Measurements from ENCODE around the gene CELF5.

The CELF5 gene

GRCh38 chr19:3243819-3244700 is 19.6 kb downstream of the CELF5 start:
- TF ChIP-seq FOXM1 (IDR thresholded peaks at IDR 0.05; ENCODE audit: borderline replicate concordance, low read depth) (no peak), CREB1 (IDR thresholded peaks at IDR 0.05; ENCODE audit: low read depth) (no peak), MAX (IDR thresholded peaks at IDR 0.05) (peak; percentile 33; the same call in 1 of the 2 replicates), TEAD4 (IDR thresholded peaks at IDR 0.05) (no peak), TCF12 (IDR thresholded peaks at IDR 0.05; ENCODE audit: low read depth) (no peak), EGR1 (IDR thresholded peaks at IDR 0.05) (no peak), ZBTB7A (IDR thresholded peaks at IDR 0.05; ENCODE audit: low read depth) (no peak), EP300 (IDR thresholded peaks at IDR 0.05; ENCODE audit: borderline replicate concordance) (no peak), RAD21 (IDR thresholded peaks at IDR 0.05; ENCODE audit: low read depth) (no peak), TAF1 (IDR thresholded peaks at IDR 0.05; ENCODE audit: low read depth) (no peak), NFIC (IDR thresholded peaks at IDR 0.05) (no peak), CEBPB (IDR thresholded peaks at IDR 0.05) (no peak), YY1 (IDR thresholded peaks at IDR 0.05; ENCODE audit: low read depth) (no peak)
- TF ChIP-seq, protein P1, sequence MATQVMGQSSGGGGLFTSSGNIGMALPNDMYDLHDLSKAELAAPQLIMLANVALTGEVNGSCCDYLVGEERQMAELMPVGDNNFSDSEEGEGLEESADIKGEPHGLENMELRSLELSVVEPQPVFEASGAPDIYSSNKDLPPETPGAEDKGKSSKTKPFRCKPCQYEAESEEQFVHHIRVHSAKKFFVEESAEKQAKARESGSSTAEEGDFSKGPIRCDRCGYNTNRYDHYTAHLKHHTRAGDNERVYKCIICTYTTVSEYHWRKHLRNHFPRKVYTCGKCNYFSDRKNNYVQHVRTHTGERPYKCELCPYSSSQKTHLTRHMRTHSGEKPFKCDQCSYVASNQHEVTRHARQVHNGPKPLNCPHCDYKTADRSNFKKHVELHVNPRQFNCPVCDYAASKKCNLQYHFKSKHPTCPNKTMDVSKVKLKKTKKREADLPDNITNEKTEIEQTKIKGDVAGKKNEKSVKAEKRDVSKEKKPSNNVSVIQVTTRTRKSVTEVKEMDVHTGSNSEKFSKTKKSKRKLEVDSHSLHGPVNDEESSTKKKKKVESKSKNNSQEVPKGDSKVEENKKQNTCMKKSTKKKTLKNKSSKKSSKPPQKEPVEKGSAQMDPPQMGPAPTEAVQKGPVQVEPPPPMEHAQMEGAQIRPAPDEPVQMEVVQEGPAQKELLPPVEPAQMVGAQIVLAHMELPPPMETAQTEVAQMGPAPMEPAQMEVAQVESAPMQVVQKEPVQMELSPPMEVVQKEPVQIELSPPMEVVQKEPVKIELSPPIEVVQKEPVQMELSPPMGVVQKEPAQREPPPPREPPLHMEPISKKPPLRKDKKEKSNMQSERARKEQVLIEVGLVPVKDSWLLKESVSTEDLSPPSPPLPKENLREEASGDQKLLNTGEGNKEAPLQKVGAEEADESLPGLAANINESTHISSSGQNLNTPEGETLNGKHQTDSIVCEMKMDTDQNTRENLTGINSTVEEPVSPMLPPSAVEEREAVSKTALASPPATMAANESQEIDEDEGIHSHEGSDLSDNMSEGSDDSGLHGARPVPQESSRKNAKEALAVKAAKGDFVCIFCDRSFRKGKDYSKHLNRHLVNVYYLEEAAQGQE (IDR thresholded peaks at IDR 0.05; ENCODE audit: low read depth): peak; percentile 96
- TF ChIP-seq, protein P2, sequence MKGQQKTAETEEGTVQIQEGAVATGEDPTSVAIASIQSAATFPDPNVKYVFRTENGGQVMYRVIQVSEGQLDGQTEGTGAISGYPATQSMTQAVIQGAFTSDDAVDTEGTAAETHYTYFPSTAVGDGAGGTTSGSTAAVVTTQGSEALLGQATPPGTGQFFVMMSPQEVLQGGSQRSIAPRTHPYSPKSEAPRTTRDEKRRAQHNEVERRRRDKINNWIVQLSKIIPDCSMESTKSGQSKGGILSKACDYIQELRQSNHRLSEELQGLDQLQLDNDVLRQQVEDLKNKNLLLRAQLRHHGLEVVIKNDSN (IDR thresholded peaks at IDR 0.05): no peak

DNA sequence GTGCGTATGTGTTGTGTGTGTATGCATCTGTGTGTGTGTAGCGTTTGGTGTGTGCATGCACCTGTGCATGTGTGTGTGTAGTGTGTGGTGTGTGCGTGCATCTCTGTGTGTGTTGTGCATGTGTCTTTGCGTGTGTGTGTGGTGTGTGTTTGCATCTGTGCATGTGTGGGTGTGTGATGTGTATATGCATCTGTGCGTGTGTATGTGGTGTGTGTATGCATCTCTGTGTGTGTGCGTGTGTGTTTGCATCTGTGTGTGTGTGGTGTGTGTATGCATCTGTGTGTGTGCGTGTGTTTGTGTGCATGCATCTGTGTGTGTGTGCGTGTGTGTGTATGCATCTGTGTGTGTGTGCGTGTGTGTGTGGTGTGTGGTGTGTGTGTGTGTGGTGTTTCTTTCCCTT is 20.6 kb downstream of the CELF5 start:
- no peak for TF ChIP-seq EGR1 (IDR thresholded peaks at IDR 0.05)
- no peak for TF ChIP-seq EP300 (IDR thresholded peaks at IDR 0.05; ENCODE audit: borderline replicate concordance)
- TF ChIP-seq MAX (IDR thresholded peaks at IDR 0.05): no peak
- TF ChIP-seq TAF1 (IDR thresholded peaks at IDR 0.05; ENCODE audit: low read depth): no peak
- no peak for TF ChIP-seq TCF12 (IDR thresholded peaks at IDR 0.05; ENCODE audit: low read depth)
- TF ChIP-seq YY1 (IDR thresholded peaks at IDR 0.05; ENCODE audit: low read depth): no peak
- TF ChIP-seq, protein P2 (IDR thresholded peaks at IDR 0.05): no peak
- no peak for TF ChIP-seq CREB1 (IDR thresholded peaks at IDR 0.05; ENCODE audit: low read depth)
- no peak for TF ChIP-seq FOXM1 (IDR thresholded peaks at IDR 0.05; ENCODE audit: borderline replicate concordance, low read depth)
- TF ChIP-seq NFIC (IDR thresholded peaks at IDR 0.05): no peak
- no peak for TF ChIP-seq CEBPB (IDR thresholded peaks at IDR 0.05)
- TF ChIP-seq ZBTB7A (IDR thresholded peaks at IDR 0.05; ENCODE audit: low read depth): no peak
- no peak for TF ChIP-seq RAD21 (IDR thresholded peaks at IDR 0.05; ENCODE audit: low read depth)
- TF ChIP-seq, protein P1 (IDR thresholded peaks at IDR 0.05; ENCODE audit: low read depth): no peak
- no peak for TF ChIP-seq TEAD4 (IDR thresholded peaks at IDR 0.05)

DNA sequence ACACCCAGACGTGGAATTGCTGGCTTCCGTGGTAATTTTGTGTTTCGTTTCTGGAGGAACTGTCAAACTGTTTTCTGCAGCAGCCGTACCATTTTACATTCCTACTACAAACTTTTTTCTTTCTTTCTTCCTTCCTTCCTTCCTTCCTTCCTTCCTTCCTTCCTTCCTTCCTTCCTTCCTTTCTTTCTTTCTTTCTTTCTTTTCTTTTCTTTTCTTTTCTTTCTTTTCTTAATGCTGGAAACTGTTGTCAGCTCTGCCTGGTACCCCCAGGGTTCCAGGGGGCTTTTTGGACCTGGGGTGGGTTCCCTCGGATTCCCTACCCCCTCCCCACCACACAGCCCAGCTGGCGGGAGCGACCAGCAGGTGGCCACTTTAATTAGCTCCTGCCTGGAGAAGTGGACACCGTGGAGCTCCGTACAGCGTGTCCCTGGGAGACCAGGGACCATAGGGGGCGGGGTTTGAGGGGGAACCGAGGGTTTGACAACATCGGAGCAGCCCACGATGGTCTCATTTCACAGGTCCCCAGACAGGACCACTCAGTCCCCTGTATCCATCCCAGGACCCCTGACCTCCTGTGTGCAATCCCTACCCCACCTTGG is 24.4 kb downstream of the CELF5 start:
- TF ChIP-seq MAX (IDR thresholded peaks at IDR 0.05) (no peak), ZBTB7A (IDR thresholded peaks at IDR 0.05; ENCODE audit: low read depth) (no peak), NFIC (IDR thresholded peaks at IDR 0.05) (no peak), EP300 (IDR thresholded peaks at IDR 0.05; ENCODE audit: borderline replicate concordance) (no peak), TCF12 (IDR thresholded peaks at IDR 0.05; ENCODE audit: low read depth) (no peak), YY1 (IDR thresholded peaks at IDR 0.05; ENCODE audit: low read depth) (no peak), EGR1 (IDR thresholded peaks at IDR 0.05) (no peak), CEBPB (IDR thresholded peaks at IDR 0.05) (no peak), RAD21 (IDR thresholded peaks at IDR 0.05; ENCODE audit: low read depth) (no peak), FOXM1 (IDR thresholded peaks at IDR 0.05; ENCODE audit: borderline replicate concordance, low read depth) (no peak), CREB1 (IDR thresholded peaks at IDR 0.05; ENCODE audit: low read depth) (no peak), TEAD4 (IDR thresholded peaks at IDR 0.05) (no peak), TAF1 (IDR thresholded peaks at IDR 0.05; ENCODE audit: low read depth) (no peak)
- TF ChIP-seq, protein P2 (IDR thresholded peaks at IDR 0.05): no peak
- TF ChIP-seq, protein P1 (IDR thresholded peaks at IDR 0.05; ENCODE audit: low read depth): no peak

Data from Ishikawa (cell line).